ENCODE data around the gene ITIH5.

DNA sequence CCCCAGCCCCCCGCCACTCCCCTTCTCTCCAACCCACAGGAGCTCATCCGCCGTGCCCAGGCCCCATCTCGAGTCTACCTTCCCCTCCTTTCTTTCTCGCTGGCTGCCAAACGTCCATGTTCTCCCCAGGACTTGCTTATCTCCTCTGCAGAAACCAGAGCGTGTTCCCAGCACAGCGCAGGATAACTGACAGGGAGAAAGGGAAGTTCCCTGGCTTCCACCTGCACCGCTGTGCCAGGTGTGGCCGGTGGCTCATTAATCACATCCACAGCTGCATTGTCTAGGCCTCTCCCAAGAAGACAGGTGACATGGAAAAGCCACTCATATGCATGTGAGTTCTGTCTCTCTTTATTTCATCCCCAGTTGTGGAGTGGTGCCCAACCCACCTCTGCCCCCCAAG lies 113.2 kb downstream of the ITIH5 start:
- TF ChIP-seq, protein P1, sequence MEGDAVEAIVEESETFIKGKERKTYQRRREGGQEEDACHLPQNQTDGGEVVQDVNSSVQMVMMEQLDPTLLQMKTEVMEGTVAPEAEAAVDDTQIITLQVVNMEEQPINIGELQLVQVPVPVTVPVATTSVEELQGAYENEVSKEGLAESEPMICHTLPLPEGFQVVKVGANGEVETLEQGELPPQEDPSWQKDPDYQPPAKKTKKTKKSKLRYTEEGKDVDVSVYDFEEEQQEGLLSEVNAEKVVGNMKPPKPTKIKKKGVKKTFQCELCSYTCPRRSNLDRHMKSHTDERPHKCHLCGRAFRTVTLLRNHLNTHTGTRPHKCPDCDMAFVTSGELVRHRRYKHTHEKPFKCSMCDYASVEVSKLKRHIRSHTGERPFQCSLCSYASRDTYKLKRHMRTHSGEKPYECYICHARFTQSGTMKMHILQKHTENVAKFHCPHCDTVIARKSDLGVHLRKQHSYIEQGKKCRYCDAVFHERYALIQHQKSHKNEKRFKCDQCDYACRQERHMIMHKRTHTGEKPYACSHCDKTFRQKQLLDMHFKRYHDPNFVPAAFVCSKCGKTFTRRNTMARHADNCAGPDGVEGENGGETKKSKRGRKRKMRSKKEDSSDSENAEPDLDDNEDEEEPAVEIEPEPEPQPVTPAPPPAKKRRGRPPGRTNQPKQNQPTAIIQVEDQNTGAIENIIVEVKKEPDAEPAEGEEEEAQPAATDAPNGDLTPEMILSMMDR (IDR thresholded peaks at IDR 0.05) = no peak
- no peak for TF ChIP-seq ZFX (IDR thresholded peaks at IDR 0.05; ENCODE audit: borderline replicate concordance)

All from 22Rv1 (cell line).